HG02763 (cell line): ENCODE results near the gene CETN3.

Experiments used
- ATAC-seq: cut with Tn5 transposase; IDR thresholded peaks from one replicate; pipeline ENCODE4 v1.9.1; 2021; ENCODE audit warnings: mild to moderate bottlenecking, moderate library complexity; ENCODE audit not compliant: unreplicated experiment

Gene CETN3

DNA sequence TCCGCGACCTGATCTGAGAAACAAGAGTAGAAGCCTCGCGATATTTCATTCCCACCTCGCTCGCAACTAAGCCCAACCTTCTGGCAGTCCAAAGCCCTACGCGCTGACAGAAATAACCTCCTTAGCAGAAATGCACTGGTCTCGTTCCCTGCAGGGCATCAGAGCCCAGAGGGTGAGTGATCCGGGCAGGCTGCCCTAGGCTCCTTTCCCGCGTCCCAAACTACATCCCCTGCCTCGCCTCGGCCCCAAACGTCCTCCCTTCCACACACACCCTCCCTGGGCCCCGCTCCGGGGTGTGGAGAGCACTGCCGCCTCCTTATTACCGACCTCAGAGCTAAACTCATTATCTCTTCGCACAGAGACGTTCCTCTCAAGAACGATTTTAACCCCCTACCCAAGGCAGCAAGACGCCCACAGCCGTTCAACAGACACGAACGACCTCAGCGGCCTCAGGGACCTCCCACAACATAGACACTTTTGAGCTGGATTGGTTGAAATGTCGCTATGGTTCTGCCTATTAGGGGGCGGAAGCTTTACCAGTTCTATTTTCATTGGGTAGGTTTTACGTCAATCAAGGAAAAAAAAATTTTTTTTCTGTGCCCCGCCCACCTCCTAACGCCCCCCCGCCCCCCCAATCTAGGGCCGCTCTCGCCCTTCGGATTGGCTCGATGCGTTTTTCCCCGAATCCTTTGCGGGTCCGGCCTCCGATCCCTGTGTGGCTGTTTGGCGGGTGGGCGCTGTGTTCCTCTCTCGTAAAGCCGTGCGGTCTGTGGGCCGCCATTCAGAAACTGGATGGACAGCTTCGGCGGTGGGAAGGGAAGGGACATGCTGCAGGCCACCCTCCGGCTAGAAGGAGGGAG is at the start of gene CETN3:
Gene CETN3, minus strand, starts transcription at position 439 of the 860 bp plus-strand sequence. Its CDS starts 95 bp downstream, at position 344.
- peak; percentile 94 for ATAC-seq

GRCh38 chr5:90446961-90447360 is 37.4 kb upstream of the CETN3 start:
- no peak for ATAC-seq

DNA sequence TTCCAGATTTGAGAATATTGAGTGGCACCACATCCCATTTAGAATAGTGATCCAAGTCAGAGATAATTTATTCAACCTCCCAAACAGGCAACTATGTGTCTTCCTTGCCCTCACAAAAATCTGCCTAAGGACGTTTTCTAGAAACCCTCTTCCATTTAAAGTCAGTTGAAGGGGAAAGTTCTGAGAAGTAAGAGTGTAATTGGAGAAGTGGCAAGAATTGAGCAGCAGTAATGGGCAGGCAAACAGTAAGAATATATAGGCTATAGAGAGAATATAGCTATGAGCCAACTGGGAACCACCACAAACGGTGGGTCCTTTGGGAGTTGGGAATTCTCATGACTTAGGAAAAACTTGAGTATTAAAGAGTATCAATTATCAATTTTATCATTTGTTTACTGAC is 31.1 kb upstream of the CETN3 start:
- no peak for ATAC-seq

DNA sequence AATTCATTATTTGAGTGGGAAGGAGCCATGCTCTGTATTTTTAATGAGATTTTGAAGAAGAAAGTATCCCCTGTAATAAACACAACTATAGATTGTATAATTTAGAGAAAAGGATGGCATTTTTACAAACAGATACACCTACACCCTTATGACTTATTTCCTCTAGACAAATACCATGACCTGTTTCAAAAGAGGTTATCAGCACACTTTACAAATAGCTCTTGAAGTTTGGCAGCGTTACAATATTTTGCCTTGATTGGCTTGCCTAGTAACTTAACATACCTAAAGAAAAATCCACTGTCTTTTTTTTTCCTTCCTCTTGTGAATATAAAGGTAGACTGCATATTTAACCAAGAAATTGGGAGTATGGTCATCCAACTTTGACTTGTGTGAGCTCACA is 28.5 kb upstream of the CETN3 start:
- no peak for ATAC-seq

DNA sequence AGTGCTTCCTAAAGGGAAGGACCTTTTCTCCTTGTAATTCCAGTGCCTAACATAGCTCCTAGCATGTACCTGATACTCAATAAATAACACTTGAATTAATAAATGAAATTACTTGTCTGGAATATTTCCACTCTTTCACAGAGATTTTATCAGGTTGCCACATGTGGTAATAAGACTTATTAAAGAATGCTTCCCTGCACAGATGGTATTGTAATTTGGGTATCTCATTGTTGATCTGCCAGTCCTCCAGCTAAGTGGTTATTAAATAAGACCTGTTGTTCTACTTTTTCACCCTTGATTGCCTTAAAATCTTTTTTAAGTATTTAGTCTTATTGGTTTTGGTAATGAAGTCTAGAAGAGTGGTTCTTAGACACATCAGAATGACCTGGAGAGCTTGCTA is 28.1 kb upstream of the CETN3 start:
- no peak for ATAC-seq

GRCh38 chr5:90434116-90434714 is 24.7 kb upstream of the CETN3 start:
- peak; percentile 54 for ATAC-seq

DNA sequence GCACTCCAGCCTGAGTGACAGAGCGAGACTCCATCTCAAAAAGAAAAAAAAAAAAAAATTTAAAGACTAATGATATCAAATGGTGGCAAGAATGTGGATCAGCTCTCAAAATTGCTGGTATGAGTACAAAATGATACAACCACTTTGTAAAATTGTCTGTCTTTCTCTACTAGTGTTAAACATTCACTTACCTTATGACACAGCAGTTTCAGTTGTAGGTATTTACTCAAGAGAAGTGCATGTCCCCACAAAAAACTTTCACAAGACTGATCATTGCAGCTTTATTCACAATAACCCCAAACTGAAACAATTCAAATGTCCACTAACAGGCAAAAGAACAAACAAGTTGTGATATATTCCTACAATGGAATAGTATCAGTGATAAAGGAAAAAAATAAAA is 14.7 kb upstream of the CETN3 start:
- ATAC-seq = peak; percentile 58

DNA sequence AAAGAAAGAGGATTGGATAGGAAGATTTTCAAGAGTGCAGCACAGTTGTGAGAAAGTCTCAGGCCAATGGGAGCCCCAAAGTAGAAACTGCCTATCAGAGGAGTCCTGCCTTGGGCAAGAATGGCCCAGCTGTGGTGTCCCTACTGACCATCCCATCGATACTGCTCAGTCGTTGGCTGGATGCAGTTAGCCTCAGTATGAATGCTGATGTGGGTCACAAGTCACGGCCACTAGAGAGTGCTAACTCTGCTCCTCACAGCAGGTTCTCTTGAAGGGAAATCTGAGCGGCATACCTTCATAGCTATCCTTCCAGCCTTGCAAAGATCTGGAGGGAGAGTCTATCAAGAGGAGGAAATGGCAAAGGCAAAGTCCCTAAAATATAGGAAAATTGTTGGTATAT is 11.6 kb upstream of the CETN3 start:
- ATAC-seq = no peak

DNA sequence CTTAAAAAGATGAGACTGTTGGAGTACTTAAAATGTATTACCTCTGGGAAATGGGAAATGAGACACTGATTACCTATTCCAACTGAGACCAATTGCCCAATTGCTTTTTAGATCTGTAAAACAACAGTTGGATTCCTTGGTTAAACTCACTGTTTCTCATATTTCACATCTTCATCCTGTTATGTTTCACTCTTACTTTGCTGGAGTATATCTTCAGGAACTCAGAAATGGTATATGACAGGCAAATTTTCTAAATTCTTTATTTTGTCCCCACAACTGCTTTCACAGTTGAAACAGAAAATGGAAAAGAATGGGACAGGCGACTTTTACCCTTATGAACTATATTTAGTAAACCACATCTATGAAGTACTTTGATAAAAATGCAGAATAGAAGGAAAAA is 8.7 kb upstream of the CETN3 start:
- no peak for ATAC-seq

- ATAC-seq = no peak
Observed at GRCh38 chr5:90410178-90410762, 714 bp upstream of the CETN3 start.

DNA sequence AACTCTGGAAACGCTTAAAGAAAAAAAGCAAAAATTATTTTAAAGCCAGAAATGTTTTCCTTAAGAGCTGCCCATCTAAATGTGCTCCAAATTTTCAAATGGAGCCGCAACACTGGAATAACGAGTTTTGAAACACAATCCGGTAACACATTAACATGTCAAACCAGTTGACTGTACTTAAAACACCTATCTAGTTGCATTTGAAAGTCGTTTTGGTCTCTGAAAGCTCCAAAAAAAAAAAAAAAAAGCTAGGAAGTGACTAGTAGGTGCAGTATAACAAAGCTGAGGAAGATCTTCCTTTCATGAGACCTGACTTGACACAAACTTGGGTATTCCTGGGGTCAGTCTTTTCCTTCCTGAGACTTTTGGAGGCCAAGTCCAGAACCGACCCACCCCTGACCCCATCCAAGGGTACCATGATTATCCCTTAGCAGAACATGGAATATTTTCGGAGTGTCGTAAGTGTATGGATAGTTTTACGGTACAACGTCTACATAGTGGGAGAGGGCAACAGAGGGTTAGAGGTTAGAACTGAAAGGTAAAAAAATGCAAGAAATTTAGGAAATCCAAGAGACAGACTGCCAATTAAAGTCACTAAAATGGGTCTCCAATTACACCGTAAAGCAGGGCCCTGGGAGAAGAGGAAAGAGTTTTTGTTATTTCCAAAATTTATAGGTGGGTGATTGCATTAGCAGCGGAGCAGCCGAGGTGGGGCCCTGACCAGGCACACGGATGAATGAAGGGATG is 812 bp downstream of the CETN3 start:
- peak; percentile 2 for ATAC-seq

DNA sequence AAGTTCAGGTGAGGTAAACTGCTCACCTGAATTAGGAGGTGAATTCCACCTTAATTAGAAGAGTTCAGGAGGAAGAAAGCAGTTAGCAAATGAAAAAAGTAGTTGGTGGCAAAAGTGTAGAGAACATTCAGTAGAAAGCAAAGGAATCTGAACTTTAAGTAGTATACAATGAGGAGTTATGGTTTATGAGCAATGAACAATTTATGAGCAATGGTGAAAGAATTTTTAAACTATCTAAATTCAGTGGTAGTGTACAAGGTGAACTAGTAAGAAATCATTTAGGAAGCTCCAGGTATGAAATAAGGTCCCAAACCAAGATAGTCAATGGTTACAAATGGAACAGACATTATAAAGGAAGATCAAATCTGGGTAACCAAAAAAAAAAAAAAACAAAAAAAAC is 3.1 kb downstream of the CETN3 start:
- no peak for ATAC-seq

DNA sequence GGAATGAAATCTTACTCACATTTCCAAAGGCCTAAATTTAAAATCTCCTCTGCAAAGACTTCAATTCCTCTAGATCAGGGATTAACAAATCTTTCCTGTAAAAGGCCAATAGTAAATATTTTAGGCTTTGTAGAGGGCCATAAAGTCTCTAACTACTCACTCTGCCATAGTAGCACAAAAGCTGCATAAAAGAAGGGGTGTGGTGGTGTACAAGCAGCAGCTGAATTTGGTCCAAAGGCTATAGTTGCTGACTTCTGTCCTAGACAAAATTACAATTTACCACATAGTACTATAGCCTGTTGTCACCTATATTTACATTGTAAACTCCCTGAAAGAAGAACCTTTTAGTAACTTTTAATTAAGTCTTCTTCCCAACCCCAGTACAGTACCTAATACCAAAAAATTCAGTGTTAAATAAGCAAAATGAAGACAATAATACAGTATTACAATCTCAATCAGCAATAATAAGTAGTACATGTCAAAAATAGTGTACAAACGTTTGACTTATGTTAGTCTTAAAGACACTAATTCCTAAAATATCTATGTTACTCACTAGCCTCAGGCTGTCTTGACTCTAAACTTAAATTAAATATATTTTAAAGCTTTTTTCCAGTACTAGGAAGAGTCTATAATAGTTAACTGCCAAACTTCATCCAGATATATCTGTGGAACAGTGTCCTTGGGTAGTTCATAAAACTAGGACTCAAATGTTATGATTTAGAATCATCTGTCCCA is 6.9 kb downstream of the CETN3 start:
- no peak for ATAC-seq

- ATAC-seq = no peak
Observed at GRCh38 chr5:90399251-90399650, 10.3 kb downstream of the CETN3 start.

DNA sequence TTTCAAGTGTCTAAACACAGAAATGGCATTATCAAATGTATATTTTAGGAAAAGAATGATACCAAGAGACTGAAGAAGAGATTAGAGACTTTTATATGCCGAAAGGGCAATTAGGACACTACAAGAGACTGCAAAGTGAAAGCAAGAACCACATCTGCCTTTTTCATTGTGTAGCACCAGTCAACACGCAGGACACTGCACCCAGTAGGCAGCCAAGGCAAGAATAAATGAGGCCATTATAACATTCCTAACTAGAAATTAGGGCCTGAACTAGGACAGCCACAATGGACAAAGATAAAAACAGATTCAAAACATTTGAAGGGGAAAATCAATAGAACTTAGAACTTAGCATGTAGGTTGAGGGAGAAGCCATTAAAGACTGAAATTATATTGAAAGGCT is 10.8 kb downstream of the CETN3 start:
- no peak for ATAC-seq

- ATAC-seq = no peak
Observed at GRCh38 chr5:90395005-90395404, 14.6 kb downstream of the CETN3 start.

DNA sequence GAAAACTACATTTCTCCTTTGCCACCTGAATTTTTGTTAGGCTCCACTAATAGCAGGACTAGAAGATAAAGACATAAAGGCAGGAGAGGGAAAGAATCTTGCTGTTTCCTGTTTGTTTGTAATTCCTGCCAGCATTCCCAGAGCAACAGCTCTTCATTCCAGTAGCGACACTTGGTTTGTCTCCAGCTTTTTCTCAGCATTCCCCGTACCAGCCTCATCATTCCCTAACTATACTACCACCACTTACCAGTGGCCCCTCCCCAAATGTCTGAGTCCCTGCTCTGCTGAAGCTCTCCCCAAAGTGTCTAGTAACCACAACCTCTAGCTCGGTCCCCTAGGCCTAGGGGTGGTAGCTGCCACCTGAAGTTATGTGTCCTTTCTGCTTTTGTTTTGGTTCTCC is 18.6 kb downstream of the CETN3 start:
- ATAC-seq = no peak

DNA sequence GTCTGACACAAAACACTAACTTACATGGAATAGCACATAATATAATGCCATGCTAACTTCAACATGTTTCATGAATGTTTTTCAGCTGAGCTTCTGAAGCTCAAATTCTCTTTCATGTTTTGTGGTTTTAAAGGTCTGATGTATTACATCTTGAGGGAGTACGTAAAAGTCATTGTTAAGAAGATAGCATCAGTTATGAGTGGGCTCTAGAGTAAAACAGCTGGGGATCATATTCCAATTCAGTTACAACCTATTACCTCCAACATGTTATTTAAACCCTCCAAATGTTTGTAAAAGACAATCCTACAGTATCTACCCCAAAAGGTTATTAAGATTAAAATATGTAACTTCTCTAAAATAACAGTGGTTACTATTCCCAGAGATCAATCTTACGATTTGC is 19.2 kb downstream of the CETN3 start:
- ATAC-seq = no peak

DNA sequence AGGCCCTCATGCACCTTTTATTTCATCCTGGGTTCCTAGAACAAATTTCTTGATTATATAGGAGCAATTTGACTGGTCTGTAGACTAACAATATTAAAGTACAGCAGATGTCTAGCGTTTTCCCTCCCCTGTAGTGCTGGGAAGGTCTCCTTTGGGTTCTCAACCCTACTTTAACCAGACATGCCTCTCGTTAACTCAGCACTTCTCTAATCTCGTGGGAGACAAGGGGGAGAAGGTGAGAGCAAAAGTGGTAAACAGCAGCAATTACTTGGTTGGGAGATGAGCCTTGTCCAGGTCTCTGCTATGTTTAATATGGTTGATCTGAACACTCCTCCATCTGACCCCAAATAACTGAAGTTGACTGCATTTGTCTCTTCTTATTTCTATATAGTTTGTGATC is 22.0 kb downstream of the CETN3 start:
- ATAC-seq = no peak

- no peak for ATAC-seq
Observed at GRCh38 chr5:90386099-90386710, 23.4 kb downstream of the CETN3 start.
